HepG2 (cell line): ENCODE results near the gene PDGFRB. TPM values are rescaled to one million over a fixed set of nuclear protein-coding genes. Genes with fewer than 3 reads are reported as not detected.

ENCODE experiments used
- BCLAF1 ChIP-seq: fragments of 450-650 bp; IDR thresholded peaks from 2 replicates; pipeline ENCODE4 v1.6.1; 2017; ENCODE audit warnings: mild to moderate bottlenecking
- HMGXB3 ChIP-seq: sonication (generic); formaldehyde crosslinking; IDR thresholded peaks from 2 replicates; pipeline ENCODE4 v1.4.0; 2020; ENCODE audit warnings: missing genetic modification reagents, borderline replicate concordance
- NFE2L2 ChIP-seq: fragments of 150-350 bp; IDR thresholded peaks from 2 replicates; pipeline ENCODE4 v1.6.1; 2014; ENCODE audit warnings: low read length
- PBX2 ChIP-seq: IDR thresholded peaks from 2 replicates; pipeline ENCODE4 v1.6.1; 2016; ENCODE audit warnings: control low read depth
- PTBP1 ChIP-seq: fragments of 200-400 bp; formaldehyde crosslinking; IDR thresholded peaks from 2 replicates; pipeline ENCODE4 v1.6.1; 2018; ENCODE audit warnings: low read length, low read depth; ENCODE audit not compliant: poor library complexity, severe bottlenecking
- REPIN1 ChIP-seq: sonication (generic); formaldehyde crosslinking; IDR thresholded peaks from 2 replicates; pipeline ENCODE4 v1.8.0; 2022; ENCODE audit warnings: missing genetic modification reagents, low read depth, mild to moderate bottlenecking, borderline replicate concordance
- ZBTB2 ChIP-seq: sonication (generic); formaldehyde crosslinking; IDR thresholded peaks from 2 replicates; pipeline ENCODE4 v1.8.0; 2022; ENCODE audit warnings: low read depth, missing genetic modification reagents
- ZNF253 ChIP-seq: sonication (generic); formaldehyde crosslinking; IDR thresholded peaks from 2 replicates; pipeline ENCODE4 v1.8.0; 2022; ENCODE audit warnings: mild to moderate bottlenecking, missing genetic modification reagents, borderline replicate concordance
- ZNF687 ChIP-seq: sonication (generic); formaldehyde crosslinking; IDR thresholded peaks from 2 replicates; pipeline ENCODE4 v1.5.1; 2020; ENCODE audit warnings: mild to moderate bottlenecking, missing genetic modification reagents, moderate library complexity
- polyA plus RNA-seq, 8 experiments: library from polyadenylated mRNA; depleted of rRNA in 3 of 8; stranded (reverse) in 7 of 8; unstranded in 1 of 8; fragments of >200 nt; fragmentation: Illumina TruSeq in 4 of 8; extraction: Trizol in 4 of 8; gene quantifications; 2 replicates each; pipeline versions ENCODE4 v1.2.1 to v1.2.3, GENCODE V29; 2011 to 2016; ENCODE audit warnings: low read depth in 4 of 8, missing spikeins in 1 of 8, mixed read lengths in 1 of 8; ENCODE audit not compliant: insufficient read depth in 1 of 8
- total RNA-seq, 5 experiments: library from RNA; depleted of rRNA; stranded (reverse); fragments of >200 nt; fragmentation: Illumina TruSeq; extraction: Trizol; gene quantifications; 2 replicates each; pipeline ENCODE4 v1.2.3, GENCODE V29; 2016; ENCODE audit warnings: low read depth in 1 of 5

The PDGFRB gene
- total and polyA plus RNA-seq, 2 of the 13 experiments (the other 11 are each of a cell fraction or from before 2014, with no cell fraction given), result 4.0 to 21.0 TPM

- TF ChIP-seq ZNF253 (CRISPR knock-in tag), result no peak
- TF ChIP-seq ZNF687 (CRISPR knock-in tag), result no peak
- TF ChIP-seq ZBTB2 (CRISPR knock-in tag), result no peak
- no peak for TF ChIP-seq NFE2L2
- TF ChIP-seq PTBP1, result no peak
- TF ChIP-seq REPIN1 (CRISPR knock-in tag), result no peak
- TF ChIP-seq BCLAF1, result no peak
- TF ChIP-seq HMGXB3 (CRISPR knock-in tag), result 0 out of 2 replicates have a peak, but pooled peaks have one; percentile 22
- no peak for TF ChIP-seq PBX2
These were observed 12.7 kb downstream of the PDGFRB start (continued) for GRCh38 chr5:150142959-150143349.
